ENCODE results near the gene SMIM12. TPM values are rescaled to one million over a fixed set of nuclear protein-coding genes. Genes with fewer than 3 reads are reported as not detected.

SMIM12 gene
- total RNA-seq, 1 experiment from 2014 or later, result 41.4 TPM

- DNase-seq (ENCODE audit: unreplicated experiment), result peak; percentile 30
- intact Hi-C loops (cut with micrococcal nuclease), result no loop called here
Measured at GRCh38 chr1:34844252-34844634, 15.3 kb downstream of the SMIM12 start.

GRCh38 chr1:34843392-34844251 lies 15.9 kb downstream of the SMIM12 start:
- DNase-seq (ENCODE audit: unreplicated experiment), result no peak
- TF ChIP-seq CTCF (IDR thresholded peaks at IDR 0.05; ENCODE audit: unreplicated experiment), result no peak
- intact Hi-C loops (cut with micrococcal nuclease), result no loop called here
- ChIA-PET CTCF (interaction anchor here (0.6 to 1.8 kb wide), 3 partner anchors 9 to 16 kb away, joined by 3 to 6 read pairs (median 4); no protein-coding TSS in a partner anchor), POLR2A (no interaction called here)
- Mint-ChIP-seq H3K4me1 (ENCODE audit: insufficient read depth, unreplicated experiment) (no peaks in the 10 kb centered on the region), H3K27ac (ENCODE audit: low read depth, unreplicated experiment) (peak overlapping the region; percentile 5), H3K27me3 (ENCODE audit: insufficient read depth, unreplicated experiment) (no peaks in the 10 kb centered on the region), H3K4me3 (ENCODE audit: unreplicated experiment) (no peak overlapping the region), H3K36me3 (ENCODE audit: insufficient read depth, unreplicated experiment) (peaks cover 11% of the 10 kb centered on the region), H3K9me3 (ENCODE audit: unreplicated experiment) (no peaks in the 10 kb centered on the region)
- no TSS peak for BruUV-seq (replicated peaks)

More at GRCh38 chr1:34844252-34844634, 15.3 kb downstream of the SMIM12 start:
- ChIA-PET POLR2A (interaction anchor here (0.9 kb wide), 1 partner anchor 14 kb away, joined by 3 read pairs; no protein-coding TSS in a partner anchor), CTCF (interaction anchor here (1.0 to 1.8 kb wide), 2 partner anchors 8 to 10 kb away, joined by 4 to 6 read pairs; no protein-coding TSS in a partner anchor)
- H3K4me3 Mint-ChIP-seq (ENCODE audit: unreplicated experiment), result no peak overlapping the region
- H3K4me1 Mint-ChIP-seq (ENCODE audit: insufficient read depth, unreplicated experiment), result no peaks in the 10 kb centered on the region
- H3K9me3 Mint-ChIP-seq (ENCODE audit: unreplicated experiment), result no peaks in the 10 kb centered on the region
- peak overlapping the region; percentile 5 for H3K27ac Mint-ChIP-seq (ENCODE audit: low read depth, unreplicated experiment)
- H3K27me3 Mint-ChIP-seq (ENCODE audit: insufficient read depth, unreplicated experiment), result no peaks in the 10 kb centered on the region
- no TSS peak for BruUV-seq (replicated peaks)
- H3K36me3 Mint-ChIP-seq (ENCODE audit: insufficient read depth, unreplicated experiment), result peaks cover 14% of the 10 kb centered on the region
- no peak for TF ChIP-seq CTCF (IDR thresholded peaks at IDR 0.05; ENCODE audit: unreplicated experiment)

- Mint-ChIP-seq H3K36me3 (ENCODE audit: insufficient read depth, unreplicated experiment) (peaks cover 11% of the 10 kb centered on the region), H3K4me3 (ENCODE audit: unreplicated experiment) (no peak overlapping the region), H3K27me3 (ENCODE audit: insufficient read depth, unreplicated experiment) (no peaks in the 10 kb centered on the region), H3K4me1 (ENCODE audit: insufficient read depth, unreplicated experiment) (no peaks in the 10 kb centered on the region), H3K9me3 (ENCODE audit: unreplicated experiment) (no peaks in the 10 kb centered on the region), H3K27ac (ENCODE audit: low read depth, unreplicated experiment) (no peak overlapping the region)
- POLR2A ChIA-PET, result no interaction called here
- BruUV-seq (replicated peaks), result no TSS peak
- CTCF ChIA-PET, result interaction anchor here (0.6 to 1.7 kb wide), 3 partner anchors 9 to 17 kb away, joined by 3 to 9 read pairs (median 4); partner anchors contain the start of gene SMIM12
- intact Hi-C loops (cut with micrococcal nuclease), result no loop called here
- TF ChIP-seq CTCF (IDR thresholded peaks at IDR 0.05; ENCODE audit: unreplicated experiment), result no peak
- DNase-seq (ENCODE audit: unreplicated experiment), result no peak
Measured at GRCh38 chr1:34842952-34843371, 16.6 kb downstream of the SMIM12 start.

GRCh38 chr1:34842073-34842472 lies 17.5 kb downstream of the SMIM12 start:
- peaks cover 6% of the 10 kb centered on the region for H3K36me3 Mint-ChIP-seq (ENCODE audit: insufficient read depth, unreplicated experiment)
- POLR2A ChIA-PET, result no interaction called here
- no peak overlapping the region for H3K27ac Mint-ChIP-seq (ENCODE audit: low read depth, unreplicated experiment)

More at GRCh38 chr1:34842073-34842472, 17.5 kb downstream of the SMIM12 start:
- no TSS peak for BruUV-seq (replicated peaks)
- DNase-seq (ENCODE audit: unreplicated experiment), result no peak
- TF ChIP-seq CTCF (IDR thresholded peaks at IDR 0.05; ENCODE audit: unreplicated experiment), result no peak
- intact Hi-C loops (cut with micrococcal nuclease), result no loop called here
- Mint-ChIP-seq H3K4me1 (ENCODE audit: insufficient read depth, unreplicated experiment) (no peaks in the 10 kb centered on the region), H3K9me3 (ENCODE audit: unreplicated experiment) (no peaks in the 10 kb centered on the region), H3K27me3 (ENCODE audit: insufficient read depth, unreplicated experiment) (no peaks in the 10 kb centered on the region), H3K4me3 (ENCODE audit: unreplicated experiment) (no peak overlapping the region)
- CTCF ChIA-PET, result interaction anchor here (0.5 to 1.7 kb wide), 6 partner anchors 8 to 84 kb away, joined by 3 to 9 read pairs (median 4); partner anchors contain the start of gene SMIM12
